ENCODE measurements around the gene UBE2G1.
"Not testable (repeated sequence)": the region's sequence is repeated elsewhere in the genome, so short reads cannot be mapped to it uniquely, and the experiment has no call there.

UBE2G1 gene

DNA sequence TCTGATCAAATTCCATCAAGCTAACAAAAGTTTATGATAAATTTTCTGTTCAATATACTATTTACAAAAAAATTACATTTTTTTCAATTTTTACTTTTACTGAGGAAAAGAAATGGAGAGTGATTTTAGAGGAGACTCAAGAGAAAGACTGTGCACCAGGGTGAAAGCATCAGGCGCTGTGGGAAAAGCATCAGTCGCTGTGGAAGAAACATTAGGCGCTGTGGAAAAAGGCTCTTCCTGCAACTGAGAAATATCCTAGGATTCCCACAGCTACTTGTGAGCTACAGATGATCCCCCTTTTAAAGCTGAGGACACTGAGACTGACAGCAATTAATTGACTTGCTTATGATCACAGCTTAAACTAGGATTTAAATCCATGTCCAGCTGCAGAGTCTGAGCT, 107.6 kb downstream of the UBE2G1 start:
- H3K27ac ChIP-seq (ENCODE audit: low read depth, low read length): no peak overlapping the region
- peaks cover 6% of the 10 kb centered on the region; the same call in 1 of the 2 replicates for H4K20me1 ChIP-seq (ENCODE audit: low read depth, low read length)
- H3K9me3 ChIP-seq (ENCODE audit: insufficient read depth, low read length): no peaks in the 10 kb centered on the region
- peaks cover 98% of the 10 kb centered on the region for H3K79me2 ChIP-seq (ENCODE audit: insufficient read depth, low read length)
- no peak overlapping the region for H2AFZ ChIP-seq (ENCODE audit: low read depth, low read length, severe bottlenecking)
- H3K9ac ChIP-seq (ENCODE audit: low read length): no peak overlapping the region
- TF ChIP-seq EZH2phosphoT487 (conservative IDR thresholded peaks at IDR 0.05; ENCODE audit: low read length): no peak
- TF ChIP-seq CTCF (IDR thresholded peaks at IDR 0.05; ENCODE audit: insufficient read depth, low read length, poor library complexity, severe bottlenecking): no peak
- no peak overlapping the region for H3K4me3 ChIP-seq (ENCODE audit: insufficient read depth, low read length, poor library complexity, severe bottlenecking)
- H3K9me2 ChIP-seq (replicated peaks; ENCODE audit: insufficient read depth, low read length): no peaks in the 10 kb centered on the region
- no peak overlapping the region for H3K4me2 ChIP-seq (ENCODE audit: low read depth, low read length, poor library complexity, severe bottlenecking)
- no peaks in the 10 kb centered on the region for H3F3A ChIP-seq (ENCODE audit: insufficient read depth)
- no peaks in the 10 kb centered on the region for H3K27me3 ChIP-seq (ENCODE audit: low read length)
- H3K36me3 ChIP-seq (ENCODE audit: low read length): peaks cover 8% of the 10 kb centered on the region

DNA sequence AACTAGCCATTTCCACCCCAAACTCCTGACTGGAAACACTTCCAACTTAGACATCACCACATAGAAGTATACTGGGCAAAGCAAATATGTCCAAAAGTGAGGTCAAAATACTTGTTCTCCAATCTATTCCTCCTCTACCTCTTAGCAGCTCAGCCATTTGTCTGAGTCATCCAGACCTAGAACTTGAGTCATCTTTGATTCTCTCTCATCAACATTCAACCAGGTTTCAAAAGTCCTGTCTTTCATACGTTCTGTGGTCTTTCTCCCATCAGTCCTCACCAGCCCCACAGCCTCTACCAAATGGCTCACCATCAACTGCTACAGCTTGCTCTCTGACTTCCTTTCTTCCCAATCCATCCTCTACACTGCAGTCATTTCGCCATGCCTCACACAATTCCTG, 109.5 kb downstream of the UBE2G1 start:
- TF ChIP-seq EZH2phosphoT487 (conservative IDR thresholded peaks at IDR 0.05; ENCODE audit: low read length) (no peak), CTCF (IDR thresholded peaks at IDR 0.05; ENCODE audit: insufficient read depth, low read length, poor library complexity, severe bottlenecking) (no peak)
- H4K20me1 ChIP-seq (ENCODE audit: low read depth, low read length): peaks cover 6% of the 10 kb centered on the region; the same call in 1 of the 2 replicates

GRCh38 chr17:4255271-4255670, 111.2 kb downstream of the UBE2G1 start:
- not testable (repeated sequence) for H2AFZ ChIP-seq (ENCODE audit: low read depth, low read length, severe bottlenecking); H3K27me3 ChIP-seq (ENCODE audit: low read length); H3K27ac ChIP-seq (ENCODE audit: low read depth, low read length); H3K4me2 ChIP-seq (ENCODE audit: low read depth, low read length, poor library complexity, severe bottlenecking); H4K20me1 ChIP-seq (ENCODE audit: low read depth, low read length); H3K4me3 ChIP-seq (ENCODE audit: insufficient read depth, low read length, poor library complexity, severe bottlenecking); H3K9me3 ChIP-seq (ENCODE audit: insufficient read depth, low read length); H3K9me2 ChIP-seq (replicated peaks; ENCODE audit: insufficient read depth, low read length); H3K9ac ChIP-seq (ENCODE audit: low read length); H3F3A ChIP-seq (ENCODE audit: insufficient read depth); H3K36me3 ChIP-seq (ENCODE audit: low read length)
- peaks cover 98% of the 10 kb centered on the region for H3K79me2 ChIP-seq (ENCODE audit: insufficient read depth, low read length)

More for the DNA sequence above, 109.5 kb downstream of the UBE2G1 start:
- no peaks in the 10 kb centered on the region for H3K9me3 ChIP-seq (ENCODE audit: insufficient read depth, low read length)
- H2AFZ ChIP-seq (ENCODE audit: low read depth, low read length, severe bottlenecking): no peak overlapping the region
- peaks cover 8% of the 10 kb centered on the region for H3K36me3 ChIP-seq (ENCODE audit: low read length)
- no peak overlapping the region for H3K4me2 ChIP-seq (ENCODE audit: low read depth, low read length, poor library complexity, severe bottlenecking)
- H3K27me3 ChIP-seq (ENCODE audit: low read length): no peaks in the 10 kb centered on the region
- no peaks in the 10 kb centered on the region for H3F3A ChIP-seq (ENCODE audit: insufficient read depth)
- H3K4me3 ChIP-seq (ENCODE audit: insufficient read depth, low read length, poor library complexity, severe bottlenecking): no peak overlapping the region
- no peak overlapping the region for H3K9ac ChIP-seq (ENCODE audit: low read length)
- no peak overlapping the region for H3K27ac ChIP-seq (ENCODE audit: low read depth, low read length)
- H3K9me2 ChIP-seq (replicated peaks; ENCODE audit: insufficient read depth, low read length): no peaks in the 10 kb centered on the region
- peaks cover 99% of the 10 kb centered on the region for H3K79me2 ChIP-seq (ENCODE audit: insufficient read depth, low read length)

DNA sequence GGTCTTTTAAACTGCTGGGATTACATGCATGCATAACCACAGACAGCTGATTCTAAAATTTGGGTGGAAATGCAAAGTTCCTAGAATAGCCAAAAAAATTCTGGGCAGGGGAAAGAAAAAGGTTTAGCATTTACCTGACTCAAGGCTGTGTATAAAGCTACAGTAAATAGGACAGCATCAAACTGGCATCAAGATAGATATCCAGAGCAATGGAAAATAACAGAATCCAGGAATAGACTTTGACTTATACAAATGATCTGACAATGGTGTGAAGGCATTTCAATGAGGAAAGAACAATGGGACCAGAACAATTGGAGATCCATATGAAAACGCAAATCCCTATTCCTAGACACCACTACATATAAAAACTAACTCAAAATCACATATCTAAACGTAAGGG, 115.6 kb downstream of the UBE2G1 start:
- Histone ChIP-seq H3K79me2 (ENCODE audit: insufficient read depth, low read length) (peaks cover 97% of the 10 kb centered on the region), H3K27ac (ENCODE audit: low read depth, low read length) (no peak overlapping the region), H3K27me3 (ENCODE audit: low read length) (no peaks in the 10 kb centered on the region), H2AFZ (ENCODE audit: low read depth, low read length, severe bottlenecking) (no peak overlapping the region), H3K9ac (ENCODE audit: low read length) (no peak overlapping the region), H3K4me2 (ENCODE audit: low read depth, low read length, poor library complexity, severe bottlenecking) (no peak overlapping the region), H4K20me1 (ENCODE audit: low read depth, low read length) (peaks cover 8% of the 10 kb centered on the region), H3F3A (ENCODE audit: insufficient read depth) (no peaks in the 10 kb centered on the region), H3K9me3 (ENCODE audit: insufficient read depth, low read length) (no peaks in the 10 kb centered on the region), H3K4me3 (ENCODE audit: insufficient read depth, low read length, poor library complexity, severe bottlenecking) (no peak overlapping the region), H3K9me2 (replicated peaks; ENCODE audit: insufficient read depth, low read length) (no peaks in the 10 kb centered on the region), H3K36me3 (ENCODE audit: low read length) (no peaks in the 10 kb centered on the region)
- TF ChIP-seq EZH2phosphoT487 (conservative IDR thresholded peaks at IDR 0.05; ENCODE audit: low read length): no peak
- no peak for TF ChIP-seq CTCF (IDR thresholded peaks at IDR 0.05; ENCODE audit: insufficient read depth, low read length, poor library complexity, severe bottlenecking)

Measured in SU-DHL-6 (cell line).